Measurements from ENCODE around the gene B4GALNT2.

DNA sequence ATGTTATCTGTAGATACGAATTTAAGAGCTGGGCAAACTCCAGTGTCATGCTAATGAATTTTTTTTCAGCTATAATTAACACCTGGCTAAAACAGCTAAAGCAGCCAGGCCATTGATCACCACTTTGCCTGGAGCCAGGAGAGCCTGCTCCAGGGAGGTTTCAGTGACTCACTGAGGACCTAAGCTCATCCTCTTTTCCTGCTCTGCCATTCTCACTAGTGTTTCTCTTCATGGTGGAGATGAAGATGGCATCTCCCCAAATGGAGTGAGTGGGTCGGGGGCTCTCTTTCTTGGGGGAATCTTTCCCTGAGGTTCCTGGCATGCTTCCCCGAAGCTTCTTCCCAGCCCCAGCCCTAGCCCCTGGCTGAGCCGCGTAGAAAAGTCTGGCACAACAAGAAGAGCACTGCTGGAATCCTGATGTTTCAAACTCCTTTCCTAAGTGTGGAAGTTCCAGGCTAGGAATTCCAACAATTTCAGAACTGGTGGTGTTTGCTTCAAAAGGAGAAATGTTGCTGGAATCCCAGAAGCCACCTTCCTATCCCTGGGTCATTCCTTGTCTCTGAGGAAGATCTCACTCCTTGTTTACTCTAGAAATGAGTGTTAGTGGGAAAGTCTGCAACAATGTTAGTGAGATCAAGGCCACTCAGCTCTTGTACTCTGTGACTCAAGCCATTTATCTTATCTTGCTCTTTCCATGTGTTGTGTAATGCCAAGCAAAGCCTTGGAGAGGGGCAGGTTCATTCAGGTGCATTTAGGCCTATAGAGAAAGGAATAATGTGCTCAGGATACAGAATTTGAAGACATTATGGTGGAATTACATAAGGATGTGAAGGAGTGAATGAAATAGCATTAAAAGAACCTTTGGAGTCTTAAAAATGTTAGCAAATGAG lies 26.0 kb upstream of the B4GALNT2 start:
- TF ChIP-seq CTCF (IDR thresholded peaks at IDR 0.05; ENCODE audit: low read depth, low read length) (no peak), POLR2A (IDR thresholded peaks at IDR 0.05; ENCODE audit: extremely low read depth, insufficient read length) (no peak), MAX (IDR thresholded peaks at IDR 0.05; ENCODE audit: low read depth, low read length) (no peak), MYC (IDR thresholded peaks at IDR 0.05; ENCODE audit: low read depth, low read length) (no peak)
